ENCODE measurements around the gene NLGN1.
"Not testable (repeated sequence)": the region's sequence is repeated elsewhere in the genome, so short reads cannot be mapped to it uniquely, and the experiment has no call there.

NLGN1 gene

GRCh38 chr3:173397161-173398110 is at the start of gene NLGN1:
NLGN1 (plus strand) TSS chr3:173397744.
- H3K9me3 ChIP-seq (ENCODE audit: severe bottlenecking), result no peaks in the 10 kb centered on the region
- H3K27me3 ChIP-seq (ENCODE audit: insufficient read depth, poor library complexity, severe bottlenecking), result peaks cover 74% of the 10 kb centered on the region
- TF ChIP-seq CTCF (IDR thresholded peaks at IDR 0.05; ENCODE audit: poor library complexity, severe bottlenecking), result no peak
- no peaks in the 10 kb centered on the region for H3K36me3 ChIP-seq (ENCODE audit: low read depth)
- ATAC-seq (ENCODE audit: low read depth) (peak; percentile 35), DNase-seq (ENCODE audit: low spot score) (no peak)
- H3K4me1 ChIP-seq (ENCODE audit: insufficient read depth, poor library complexity, severe bottlenecking), result peaks cover 2% of the 10 kb centered on the region
- H3K4me3 ChIP-seq (ENCODE audit: severe bottlenecking), result no peak within 1 kb of the TSS
- no peak within 1 kb of the TSS for H3K27ac ChIP-seq (ENCODE audit: poor library complexity, severe bottlenecking)

GRCh38 chr3:173351886-173352285 is 45.7 kb upstream of the NLGN1 start:
- no peak overlapping the region for H3K27ac ChIP-seq (ENCODE audit: poor library complexity, severe bottlenecking)
- H3K9me3 ChIP-seq (ENCODE audit: severe bottlenecking), result no peaks in the 10 kb centered on the region
- H3K4me1 ChIP-seq (ENCODE audit: insufficient read depth, poor library complexity, severe bottlenecking), result no peaks in the 10 kb centered on the region
- H3K36me3 ChIP-seq (ENCODE audit: low read depth), result no peaks in the 10 kb centered on the region
- no peak overlapping the region for H3K4me3 ChIP-seq (ENCODE audit: severe bottlenecking)
- DNase-seq (ENCODE audit: low spot score) (no peak), ATAC-seq (ENCODE audit: low read depth) (no peak)
- no peak for TF ChIP-seq CTCF (IDR thresholded peaks at IDR 0.05; ENCODE audit: poor library complexity, severe bottlenecking)
- H3K27me3 ChIP-seq (ENCODE audit: insufficient read depth, poor library complexity, severe bottlenecking), result no peaks in the 10 kb centered on the region

GRCh38 chr3:173353137-173353536 is 44.4 kb upstream of the NLGN1 start:
- ATAC-seq (ENCODE audit: low read depth); DNase-seq (ENCODE audit: low spot score); H3K9me3 ChIP-seq (ENCODE audit: severe bottlenecking); H3K27me3 ChIP-seq (ENCODE audit: insufficient read depth, poor library complexity, severe bottlenecking); H3K4me1 ChIP-seq (ENCODE audit: insufficient read depth, poor library complexity, severe bottlenecking); H3K4me3 ChIP-seq (ENCODE audit: severe bottlenecking); H3K27ac ChIP-seq (ENCODE audit: poor library complexity, severe bottlenecking); H3K36me3 ChIP-seq (ENCODE audit: low read depth): not testable (repeated sequence)

GRCh38 chr3:173354124-173354523 is 43.4 kb upstream of the NLGN1 start:
- ATAC-seq (ENCODE audit: low read depth) (no peak), DNase-seq (ENCODE audit: low spot score) (no peak)
- Histone ChIP-seq H3K36me3 (ENCODE audit: low read depth) (no peaks in the 10 kb centered on the region), H3K9me3 (ENCODE audit: severe bottlenecking) (no peaks in the 10 kb centered on the region), H3K4me1 (ENCODE audit: insufficient read depth, poor library complexity, severe bottlenecking) (no peaks in the 10 kb centered on the region), H3K4me3 (ENCODE audit: severe bottlenecking) (no peak overlapping the region), H3K27me3 (ENCODE audit: insufficient read depth, poor library complexity, severe bottlenecking) (no peaks in the 10 kb centered on the region), H3K27ac (ENCODE audit: poor library complexity, severe bottlenecking) (no peak overlapping the region)
- no peak for TF ChIP-seq CTCF (IDR thresholded peaks at IDR 0.05; ENCODE audit: poor library complexity, severe bottlenecking)

- Histone ChIP-seq H3K27ac (ENCODE audit: poor library complexity, severe bottlenecking) (no peak overlapping the region), H3K4me1 (ENCODE audit: insufficient read depth, poor library complexity, severe bottlenecking) (no peaks in the 10 kb centered on the region), H3K9me3 (ENCODE audit: severe bottlenecking) (no peaks in the 10 kb centered on the region), H3K27me3 (ENCODE audit: insufficient read depth, poor library complexity, severe bottlenecking) (peaks cover 5% of the 10 kb centered on the region), H3K36me3 (ENCODE audit: low read depth) (no peaks in the 10 kb centered on the region), H3K4me3 (ENCODE audit: severe bottlenecking) (no peak overlapping the region)
- ATAC-seq (ENCODE audit: low read depth) (peak; percentile 61; the same call in 1 of the 3 replicates), DNase-seq (ENCODE audit: low spot score) (no peak)
- peak; percentile 76 for TF ChIP-seq CTCF (IDR thresholded peaks at IDR 0.05; ENCODE audit: poor library complexity, severe bottlenecking)
Measured at GRCh38 chr3:173371848-173372487, 25.6 kb upstream of the NLGN1 start.

Measured in RWPE2 (cell line).